ENCODE measurements around the gene ZBED1. TPM values are rescaled to one million over a fixed set of nuclear protein-coding genes. Genes with fewer than 3 reads are reported as not detected.
"Not testable (repeated sequence)": the region's sequence is repeated elsewhere in the genome, so short reads cannot be mapped to it uniquely, and the experiment has no call there.

The ZBED1 gene
- total RNA-seq, 4 donors from 2014 or later, result 42.4 to 76.4 (median 56.5) TPM

DNA sequence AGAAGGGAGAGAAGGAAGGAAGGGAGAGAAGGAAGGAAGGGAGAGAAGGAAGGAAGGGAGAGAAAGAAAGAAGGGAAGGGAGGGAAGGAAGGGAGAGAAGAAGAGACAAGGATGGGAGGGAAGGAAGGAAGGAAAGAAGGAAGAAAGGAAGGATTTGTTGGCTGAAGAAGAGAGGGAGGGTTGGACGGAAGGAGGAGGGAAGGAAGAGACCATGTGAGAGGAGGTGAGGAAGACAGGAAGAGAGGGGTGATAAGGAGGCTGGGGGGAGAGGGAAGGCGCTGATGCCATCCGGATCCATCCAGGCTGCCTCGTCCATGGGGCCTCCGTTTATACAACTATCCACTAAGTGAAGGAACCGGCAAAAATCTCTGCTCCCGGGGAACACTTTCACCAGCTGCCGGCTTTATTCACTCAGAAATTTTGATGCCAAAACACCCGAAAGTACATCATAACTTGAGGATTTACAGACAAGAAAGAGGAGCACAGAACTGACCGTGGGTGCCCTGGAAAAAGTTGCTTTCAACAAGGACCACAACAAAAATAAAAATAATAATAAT is 14.9 kb downstream of the ZBED1 start:
- no peak for TF ChIP-seq POLR2A (IDR thresholded peaks at IDR 0.05)
- TF ChIP-seq, protein P1, sequence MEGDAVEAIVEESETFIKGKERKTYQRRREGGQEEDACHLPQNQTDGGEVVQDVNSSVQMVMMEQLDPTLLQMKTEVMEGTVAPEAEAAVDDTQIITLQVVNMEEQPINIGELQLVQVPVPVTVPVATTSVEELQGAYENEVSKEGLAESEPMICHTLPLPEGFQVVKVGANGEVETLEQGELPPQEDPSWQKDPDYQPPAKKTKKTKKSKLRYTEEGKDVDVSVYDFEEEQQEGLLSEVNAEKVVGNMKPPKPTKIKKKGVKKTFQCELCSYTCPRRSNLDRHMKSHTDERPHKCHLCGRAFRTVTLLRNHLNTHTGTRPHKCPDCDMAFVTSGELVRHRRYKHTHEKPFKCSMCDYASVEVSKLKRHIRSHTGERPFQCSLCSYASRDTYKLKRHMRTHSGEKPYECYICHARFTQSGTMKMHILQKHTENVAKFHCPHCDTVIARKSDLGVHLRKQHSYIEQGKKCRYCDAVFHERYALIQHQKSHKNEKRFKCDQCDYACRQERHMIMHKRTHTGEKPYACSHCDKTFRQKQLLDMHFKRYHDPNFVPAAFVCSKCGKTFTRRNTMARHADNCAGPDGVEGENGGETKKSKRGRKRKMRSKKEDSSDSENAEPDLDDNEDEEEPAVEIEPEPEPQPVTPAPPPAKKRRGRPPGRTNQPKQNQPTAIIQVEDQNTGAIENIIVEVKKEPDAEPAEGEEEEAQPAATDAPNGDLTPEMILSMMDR (IDR thresholded peaks at IDR 0.05), result no peak
- H3K4me3 ChIP-seq (ENCODE audit: low read depth, poor library complexity, severe bottlenecking), result no peak overlapping the region
- DNase-seq (ENCODE audit: low spot score in 2 of 2), result no peak
- WGBS, 2 donors, result 75 to 83% methylated on average over 10 of the region's 10 CpGs
- intact Hi-C loops (cut with DNase I; ENCODE audit: low total_unique reads), result no loop called here

DNA sequence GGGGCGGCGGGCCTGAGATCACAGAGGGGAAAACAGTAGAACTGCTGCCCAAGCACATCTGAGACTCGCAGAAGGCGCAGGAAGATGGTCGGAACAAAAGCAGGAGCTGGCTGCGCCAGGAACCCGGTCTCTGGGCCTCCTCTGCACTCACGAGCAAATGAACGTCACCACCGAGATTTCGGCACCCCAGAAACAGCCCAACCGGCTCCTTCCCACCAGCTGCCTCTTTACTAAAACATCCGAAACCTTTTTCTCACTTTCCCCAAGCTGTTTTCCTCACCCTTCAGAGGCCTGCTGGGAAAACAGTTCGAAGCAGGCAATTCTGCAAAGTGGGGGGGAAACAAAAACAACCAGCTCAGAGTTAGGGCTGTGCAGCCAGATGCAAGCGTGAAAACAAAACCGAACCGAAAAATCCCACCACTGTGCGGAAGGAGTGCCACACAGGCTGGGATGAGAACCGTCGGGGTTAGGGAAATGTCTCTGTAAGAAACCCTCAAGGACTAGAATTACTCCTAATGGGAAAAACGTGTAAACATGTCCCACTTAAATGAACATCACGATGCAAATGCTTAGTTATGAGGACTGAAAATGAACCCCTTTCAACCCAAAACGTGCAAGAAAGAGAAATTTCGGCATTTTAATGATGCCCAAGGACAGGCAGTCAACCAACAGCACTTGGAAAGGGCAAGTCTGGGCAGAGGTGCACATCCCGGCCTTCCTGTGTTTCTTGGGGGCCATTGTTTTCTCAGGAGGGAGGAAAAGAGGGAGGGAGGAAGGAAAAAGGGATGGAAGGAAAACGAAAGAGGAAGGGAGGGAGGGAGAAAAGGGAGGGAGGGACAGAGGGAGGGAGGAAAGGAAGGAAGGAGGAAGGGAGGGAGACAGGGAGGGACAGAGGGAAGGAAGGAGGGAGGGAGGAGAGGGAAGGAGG is 15.8 kb downstream of the ZBED1 start:
- H3K4me3 ChIP-seq (ENCODE audit: low read depth, poor library complexity, severe bottlenecking), result no peak overlapping the region
- intact Hi-C loops (cut with DNase I; ENCODE audit: low total_unique reads), result no loop called here
- DNase-seq (ENCODE audit: low spot score in 2 of 2), result no peak
- TF ChIP-seq POLR2A (IDR thresholded peaks at IDR 0.05), result no peak
- WGBS, 2 donors, result 45 to 53% methylated on average over 26 of the region's 26 CpGs

DNA sequence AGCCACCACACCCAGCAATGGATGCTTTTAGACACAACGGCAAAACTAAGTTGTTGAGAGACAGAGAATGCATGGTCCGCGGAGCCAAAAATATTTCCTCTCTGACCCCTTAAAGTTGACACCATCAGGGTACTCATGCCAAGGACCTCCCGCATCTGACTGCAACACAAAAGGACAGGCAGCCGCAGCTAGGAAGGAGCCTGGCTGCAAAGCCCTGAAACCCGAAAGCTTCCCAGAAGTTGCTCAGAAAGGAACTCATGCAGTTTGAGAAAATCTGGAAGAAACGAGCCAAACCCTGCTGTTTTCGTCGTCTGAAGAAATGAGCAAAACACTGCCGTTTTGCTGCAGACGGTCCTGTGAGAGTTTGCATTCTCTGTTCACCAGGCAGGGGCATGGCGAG is 16.5 kb downstream of the ZBED1 start:
- intact Hi-C loops (cut with DNase I; ENCODE audit: low total_unique reads), result no loop called here
- DNase-seq (ENCODE audit: low spot score in 2 of 2), result no peak
- no peak for TF ChIP-seq POLR2A (IDR thresholded peaks at IDR 0.05)
- TF ChIP-seq, protein P1 (IDR thresholded peaks at IDR 0.05), result no peak
- WGBS, 2 donors, result 46 to 63% methylated on average over 12 of the region's 12 CpGs
- no peak overlapping the region for H3K4me3 ChIP-seq (ENCODE audit: low read depth, poor library complexity, severe bottlenecking)

DNA sequence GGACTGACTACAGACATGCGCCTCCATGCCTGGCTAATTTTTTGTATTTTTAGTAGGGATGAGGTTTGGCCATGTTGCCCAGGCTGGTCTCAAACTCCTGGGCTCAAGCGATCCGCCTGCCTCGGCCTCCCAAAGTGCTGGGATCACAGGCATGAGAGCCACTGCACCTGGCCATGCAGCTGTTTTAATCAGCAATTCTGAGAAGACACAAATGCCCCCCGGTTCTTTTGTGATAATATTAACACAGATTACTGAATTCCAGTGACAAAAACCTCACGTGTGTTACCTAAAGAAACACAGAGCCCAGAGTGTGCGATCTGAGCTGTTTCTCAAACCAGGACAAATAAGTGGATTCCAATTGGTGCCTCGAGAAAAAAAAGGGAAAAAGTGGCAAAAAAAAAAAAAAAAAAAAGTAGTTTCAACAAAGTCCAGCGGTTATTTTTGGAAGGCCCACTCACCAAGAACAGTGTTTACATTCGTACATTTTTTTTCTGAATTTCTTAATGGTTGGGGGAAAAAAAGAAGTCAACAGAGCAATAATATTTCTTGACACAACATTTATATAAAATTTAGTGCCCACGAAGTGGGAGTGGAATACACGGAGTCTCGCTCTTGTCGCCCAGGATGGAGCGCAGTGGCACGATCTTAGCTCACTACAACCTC is 17.2 kb downstream of the ZBED1 start:
- no peak for TF ChIP-seq POLR2A (IDR thresholded peaks at IDR 0.05)
- TF ChIP-seq, protein P1 (IDR thresholded peaks at IDR 0.05), result no peak
- DNase-seq (ENCODE audit: low spot score in 2 of 2), result no peak
- no peak overlapping the region for H3K4me3 ChIP-seq (ENCODE audit: low read depth, poor library complexity, severe bottlenecking)
- intact Hi-C loops (cut with DNase I; ENCODE audit: low total_unique reads), result no loop called here
- 85 to 93% methylated on average over 16 of the region's 16 CpGs for WGBS, 2 donors

DNA sequence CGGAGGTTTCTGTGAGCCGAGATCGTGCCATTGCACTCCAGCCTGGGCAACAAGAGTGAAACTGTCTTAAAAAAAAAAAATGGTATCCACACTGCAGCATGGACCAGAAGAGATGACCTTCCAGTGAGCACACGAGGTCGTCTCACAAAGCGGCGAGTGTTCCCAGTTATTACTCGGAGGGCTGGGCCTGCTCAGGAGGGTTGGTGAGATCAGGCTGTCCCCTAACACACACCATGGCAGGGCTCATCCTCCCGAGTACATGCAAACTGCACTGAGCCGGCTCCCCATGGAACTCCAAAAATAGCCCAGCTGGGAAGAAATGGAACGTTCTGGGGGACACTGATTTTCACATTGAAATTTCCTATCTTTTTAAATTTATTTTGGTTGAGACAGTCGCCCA is 19.2 kb downstream of the ZBED1 start:
- intact Hi-C loops (cut with DNase I; ENCODE audit: low total_unique reads); H3K4me3 ChIP-seq (ENCODE audit: low read depth, poor library complexity, severe bottlenecking); DNase-seq (ENCODE audit: low spot score in 2 of 2): not testable (repeated sequence)
- 84 to 92% methylated on average over 10 to 12 of the region's 12 CpGs for WGBS, 2 donors

DNA sequence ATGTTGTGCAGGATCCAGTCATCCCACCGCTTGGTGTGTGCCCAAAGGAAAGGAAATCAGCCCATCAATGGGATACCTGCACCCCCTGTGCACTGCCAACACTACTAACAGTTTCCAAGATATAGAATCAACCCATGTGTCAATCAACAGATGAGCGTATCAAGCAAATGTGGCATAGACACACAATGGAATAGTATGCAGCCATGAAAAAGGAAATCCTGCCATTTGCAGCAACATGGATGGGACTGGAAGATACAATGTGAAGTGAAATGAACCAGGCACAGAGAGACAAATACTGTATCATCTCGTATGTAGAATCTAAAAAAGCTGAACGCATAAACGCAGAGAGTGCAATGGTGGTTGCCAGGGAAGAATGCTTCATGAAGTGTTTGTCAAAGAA is 20.8 kb downstream of the ZBED1 start:
- DNase-seq (ENCODE audit: low spot score in 2 of 2); intact Hi-C loops (cut with DNase I; ENCODE audit: low total_unique reads); H3K4me3 ChIP-seq (ENCODE audit: low read depth, poor library complexity, severe bottlenecking): not testable (repeated sequence)
- WGBS, 2 donors, result 92 to 99% methylated on average over 5 of the region's 5 CpGs

DNA sequence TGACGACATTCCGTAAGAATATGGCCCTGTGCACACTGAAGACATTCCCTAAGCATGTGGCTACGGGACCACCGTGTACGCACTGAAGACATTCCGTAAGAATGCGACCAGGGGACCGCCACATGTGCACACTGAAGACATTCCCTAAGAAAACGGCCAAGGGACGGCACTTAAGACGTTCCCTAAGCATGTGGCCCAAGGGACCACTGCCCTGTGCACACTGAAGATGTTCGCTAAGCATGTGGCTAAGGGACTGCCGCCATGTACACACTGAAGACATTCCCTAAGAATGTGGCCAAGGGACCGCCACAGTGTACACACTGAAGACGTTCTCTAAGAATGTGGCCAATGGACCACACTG is 21.4 kb downstream of the ZBED1 start:
- 94 to 95% methylated on average over 15 of the region's 15 CpGs for WGBS, 2 donors
- intact Hi-C loops (cut with DNase I; ENCODE audit: low total_unique reads), result no loop called here

More for the DNA sequence above, 21.4 kb downstream of the ZBED1 start:
- H3K4me3 ChIP-seq (ENCODE audit: low read depth, poor library complexity, severe bottlenecking), result no peak overlapping the region
- no peak for TF ChIP-seq POLR2A (IDR thresholded peaks at IDR 0.05)
- TF ChIP-seq, protein P1 (IDR thresholded peaks at IDR 0.05), result no peak
- no peak for DNase-seq (ENCODE audit: low spot score in 2 of 2)

Measured in lower leg skin (tissue), 4 donors.